ENCODE data around the gene SERBP1.

The SERBP1 gene

GRCh38 chr1:67430358-67431155 is at the start of gene SERBP1:
TSS of gene SERBP1 (minus strand) at chr1:67430402. CDS start at chr1:67430300, 102 bp downstream.
- DNase-seq: peak; percentile 98

- DNase-seq: no peak
Measured at GRCh38 chr1:67479146-67479891, 49.1 kb upstream of the SERBP1 start.

GRCh38 chr1:67476906-67477305 is 46.7 kb upstream of the SERBP1 start:
- DNase-seq: no peak

GRCh38 chr1:67476006-67476482 is 45.8 kb upstream of the SERBP1 start:
- DNase-seq: no peak

GRCh38 chr1:67472056-67472455 is 41.9 kb upstream of the SERBP1 start:
- DNase-seq: no peak

- DNase-seq: no peak
Measured at GRCh38 chr1:67469431-67469830, 39.2 kb upstream of the SERBP1 start.

- no peak for DNase-seq
Measured at GRCh38 chr1:67468066-67468718, 38.0 kb upstream of the SERBP1 start.

GRCh38 chr1:67465375-67465774 is 35.2 kb upstream of the SERBP1 start:
- DNase-seq: no peak

- DNase-seq: no peak
Measured at GRCh38 chr1:67464746-67465145, 34.5 kb upstream of the SERBP1 start.

GRCh38 chr1:67464058-67464457 is 33.9 kb upstream of the SERBP1 start:
- DNase-seq: no peak

- DNase-seq: peak; percentile 60
Measured at GRCh38 chr1:67463298-67463955, 33.2 kb upstream of the SERBP1 start.

- DNase-seq: no peak
Measured at GRCh38 chr1:67460676-67461500, 30.7 kb upstream of the SERBP1 start.

- no peak for DNase-seq
Measured at GRCh38 chr1:67459068-67459467, 28.9 kb upstream of the SERBP1 start.

GRCh38 chr1:67458663-67459062 is 28.5 kb upstream of the SERBP1 start:
- DNase-seq: no peak

- DNase-seq: no peak
Measured at GRCh38 chr1:67457247-67457646, 27.0 kb upstream of the SERBP1 start.

GRCh38 chr1:67451815-67452214 is 21.6 kb upstream of the SERBP1 start:
- DNase-seq: no peak

GRCh38 chr1:67451356-67451755 is 21.2 kb upstream of the SERBP1 start:
- DNase-seq: no peak

- DNase-seq: no peak
Measured at GRCh38 chr1:67446893-67447292, 16.7 kb upstream of the SERBP1 start.

- DNase-seq: peak; percentile 10
Measured at GRCh38 chr1:67446014-67446413, 15.8 kb upstream of the SERBP1 start.

GRCh38 chr1:67441739-67442281 is 11.6 kb upstream of the SERBP1 start:
- no peak for DNase-seq

GRCh38 chr1:67441183-67441582 is 11.0 kb upstream of the SERBP1 start:
- DNase-seq: peak; percentile 65

- DNase-seq: no peak
Measured at GRCh38 chr1:67440339-67440738, 10.1 kb upstream of the SERBP1 start.
